HEK293 (cell line): ENCODE measurements around the gene RNF148.

Source experiments
- CTCF ChIA-PET: fragments of 350-600 bp; formaldehyde crosslinking; extraction: SDS; loops from one replicate; lab custom pipeline; 2021; ENCODE audit warnings: antibody characterized with exemption; lab: Yijun Ruan, JAX
- POLR2A ChIA-PET: fragments of 300-600 bp; formaldehyde crosslinking; extraction: SDS; loops from one replicate; lab custom pipeline; 2020; ENCODE audit warnings: antibody characterized with exemption, inconsistent platforms; lab: Yijun Ruan, JAX
- H3K27ac ChIP-seq: fragments of 200-500 bp; sonication (Bioruptor generic); 2 replicates; pipeline ENCODE4 v1.5.1; 2014; ENCODE audit warnings: low read depth, low read length, control low read depth, inconsistent platforms; ENCODE audit errors: extremely low read depth
- H3K36me3 ChIP-seq, 2 experiments: fragments of 200-500 bp in 1 of 2; sonication (Bioruptor generic) in 1 of 2; 1 replicate in 1 of 2; 2 replicates in 1 of 2; pipeline ENCODE4 v1.5.1; 2014 to 2017; ENCODE audit warnings: inconsistent platforms in 2 of 2, low read length in 2 of 2; ENCODE audit not compliant: control insufficient read depth in 2 of 2, insufficient read depth in 1 of 2
- H3K4me1 ChIP-seq: fragments of 200-500 bp; sonication (Bioruptor generic); 2 replicates; pipeline ENCODE4 v1.5.1; 2014; ENCODE audit warnings: mild to moderate bottlenecking, low read length, inconsistent platforms; ENCODE audit not compliant: control insufficient read depth, insufficient read depth
- H3K4me3 ChIP-seq: 2 replicates; pipeline ENCODE4 v1.5.1; 2011; ENCODE audit warnings: low read depth, mild to moderate bottlenecking, control low read depth, low read length, moderate library complexity
- H3K9me3 ChIP-seq: fragments of 200-500 bp; sonication (Bioruptor generic); 2 replicates; pipeline ENCODE4 v1.5.1; 2014; ENCODE audit warnings: low read depth, low read length, inconsistent platforms; ENCODE audit not compliant: control insufficient read depth, insufficient read depth
- BCL11A ChIP-seq: fragments of 450-650 bp; formaldehyde crosslinking; IDR thresholded peaks from 2 replicates; pipeline ENCODE4 v1.5.1; 2016; ENCODE audit warnings: low read depth, missing biosample characterization, missing genetic modification characterization
- GLI2 ChIP-seq: fragments of 450-650 bp; formaldehyde crosslinking; IDR thresholded peaks from 2 replicates; pipeline ENCODE4; 2017; ENCODE audit warnings: missing biosample characterization, missing genetic modification characterization, low read depth, borderline replicate concordance
- HOXC10 ChIP-seq: sonication (generic); formaldehyde crosslinking; IDR thresholded peaks from 2 replicates; pipeline ENCODE4 v1.8.1; 2023; ENCODE audit warnings: mild to moderate bottlenecking, missing genetic modification reagents
- KLF17 ChIP-seq: fragments of 450-650 bp; formaldehyde crosslinking; IDR thresholded peaks from 2 replicates; pipeline ENCODE4 v1.5.1; 2016; ENCODE audit warnings: missing biosample characterization, missing genetic modification characterization
- OVOL3 ChIP-seq: fragments of 450-650 bp; formaldehyde crosslinking; IDR thresholded peaks from 2 replicates; pipeline ENCODE4 v1.5.1; 2016; ENCODE audit warnings: missing biosample characterization, missing genetic modification characterization
- RBAK ChIP-seq: fragments of 450-650 bp; formaldehyde crosslinking; IDR thresholded peaks from 2 replicates; pipeline ENCODE4 v1.5.1; 2016; ENCODE audit warnings: missing biosample characterization, missing genetic modification characterization
- REPIN1 ChIP-seq: fragments of 450-650 bp; formaldehyde crosslinking; IDR thresholded peaks from 2 replicates; pipeline ENCODE4 v1.5.1; 2017; ENCODE audit warnings: missing biosample characterization, missing genetic modification characterization, low read depth
- ZBTB1 ChIP-seq: fragments of 450-650 bp; formaldehyde crosslinking; IDR thresholded peaks from 2 replicates; pipeline ENCODE4 v1.5.1; 2016; ENCODE audit warnings: missing biosample characterization, missing genetic modification characterization
- ZBTB7A ChIP-seq: fragments of 450-650 bp; formaldehyde crosslinking; IDR thresholded peaks from 2 replicates; pipeline ENCODE4 v1.5.1; 2016; ENCODE audit warnings: low read depth, missing biosample characterization, missing genetic modification characterization
- ZFP3 ChIP-seq: fragments of 450-650 bp; formaldehyde crosslinking; IDR thresholded peaks from 2 replicates; pipeline ENCODE4 v1.5.1; 2016; ENCODE audit warnings: low read depth, missing biosample characterization, missing genetic modification characterization
- ZNF140 ChIP-seq: fragments of 450-650 bp; formaldehyde crosslinking; IDR thresholded peaks from 2 replicates; pipeline ENCODE4 v1.5.1; 2016; ENCODE audit warnings: missing biosample characterization, missing genetic modification characterization
- ZNF16 ChIP-seq: fragments of 450-650 bp; formaldehyde crosslinking; IDR thresholded peaks from 2 replicates; pipeline ENCODE4 v1.5.1; 2016; ENCODE audit warnings: low read depth, missing biosample characterization, missing genetic modification characterization
- ZNF223 ChIP-seq: fragments of 450-650 bp; formaldehyde crosslinking; IDR thresholded peaks from 2 replicates; pipeline ENCODE4 v1.5.1; 2016; ENCODE audit warnings: missing biosample characterization, missing genetic modification characterization
- ZNF24 ChIP-seq: fragments of 450-650 bp; formaldehyde crosslinking; IDR thresholded peaks from 2 replicates; pipeline ENCODE4 v1.5.1; 2016; ENCODE audit warnings: missing biosample characterization, missing genetic modification characterization
- ZNF248 ChIP-seq: fragments of 450-650 bp; formaldehyde crosslinking; IDR thresholded peaks from 2 replicates; pipeline ENCODE4 v1.5.1; 2017; ENCODE audit warnings: missing biosample characterization, missing genetic modification characterization
- ZNF341 ChIP-seq: fragments of 450-650 bp; formaldehyde crosslinking; IDR thresholded peaks from 2 replicates; pipeline ENCODE4; 2016; ENCODE audit warnings: low read depth, missing biosample characterization, missing genetic modification characterization
- ZNF529 ChIP-seq: fragments of 450-650 bp; formaldehyde crosslinking; IDR thresholded peaks from 2 replicates; pipeline ENCODE4 v1.5.1; 2017; ENCODE audit warnings: missing genetic modification characterization, missing biosample characterization; ENCODE audit not compliant: insufficient replicate concordance
- ZNF530 ChIP-seq: fragments of 450-650 bp; formaldehyde crosslinking; IDR thresholded peaks from 2 replicates; pipeline ENCODE4 v1.5.1; 2016; ENCODE audit warnings: low read depth, missing biosample characterization, missing genetic modification characterization
- ZNF600 ChIP-seq: fragments of 450-650 bp; formaldehyde crosslinking; IDR thresholded peaks from 2 replicates; pipeline ENCODE4 v1.5.1; 2016; ENCODE audit warnings: missing biosample characterization, missing genetic modification characterization
- ZNF626 ChIP-seq: fragments of 450-650 bp; sonication (Bioruptor Pico); formaldehyde crosslinking; IDR thresholded peaks from 2 replicates; pipeline ENCODE4 v1.5.1; 2018; ENCODE audit warnings: missing biosample characterization, missing genetic modification characterization, inconsistent platforms
- ZNF704 ChIP-seq: fragments of 450-650 bp; formaldehyde crosslinking; IDR thresholded peaks from 2 replicates; pipeline ENCODE4 v1.5.1; 2016; ENCODE audit warnings: missing biosample characterization, missing genetic modification characterization
- ZNF837 ChIP-seq: fragments of 450-650 bp; formaldehyde crosslinking; IDR thresholded peaks from 2 replicates; pipeline ENCODE4 v1.5.1; 2016; ENCODE audit warnings: missing biosample characterization, missing genetic modification characterization
- ZSCAN23 ChIP-seq: fragments of 450-650 bp; formaldehyde crosslinking; IDR thresholded peaks from 2 replicates; pipeline ENCODE4 v1.5.1; 2016; ENCODE audit warnings: missing biosample characterization, missing genetic modification characterization

RNF148 gene

DNA sequence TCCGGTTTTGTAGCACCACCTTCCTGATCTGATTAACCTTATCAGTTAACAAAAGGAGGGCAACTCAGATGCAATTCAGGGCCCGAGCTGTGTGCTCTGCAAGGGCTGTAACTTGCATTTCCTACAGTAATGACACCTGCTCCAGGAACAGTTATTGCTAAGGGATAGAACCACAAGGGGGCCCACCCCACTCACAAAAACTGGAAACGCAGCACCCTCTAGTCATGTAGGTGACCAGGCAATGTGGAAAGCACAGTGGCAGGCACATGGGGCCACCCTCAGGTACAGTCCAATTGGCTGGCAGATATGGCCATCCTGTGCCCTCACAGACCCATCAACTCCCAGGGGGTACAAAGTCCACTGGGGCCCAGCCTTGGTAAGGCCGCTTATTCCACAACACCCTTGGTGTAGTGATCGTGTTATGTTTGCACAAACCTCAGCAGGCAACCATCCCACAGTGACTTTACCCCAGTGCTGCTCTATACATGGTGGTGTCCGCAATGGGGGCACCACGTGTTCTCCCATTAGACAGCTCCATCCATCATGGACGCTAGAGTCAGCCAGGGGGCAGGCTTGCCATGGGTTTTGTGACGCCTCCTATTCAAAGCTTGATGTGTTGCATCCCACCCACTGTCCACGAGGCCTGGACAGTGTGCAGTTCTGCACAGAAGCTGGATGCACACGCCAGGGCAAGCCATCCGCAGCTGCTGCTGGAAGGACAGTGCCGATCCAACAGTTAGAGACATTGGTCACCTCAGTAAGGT lies 13.2 kb downstream of the RNF148 start:
- no peaks in the 10 kb centered on the region for H3K36me3 ChIP-seq
- H3K9me3 ChIP-seq, result no peaks in the 10 kb centered on the region
- ChIA-PET CTCF (interaction anchor here (0.8 to 1.6 kb wide), 3 partner anchors 10 to 433 kb away, joined by 3 to 4 read pairs (median 3); partner anchors contain the start of gene RNF133), POLR2A (no interaction called here)
- no peak overlapping the region for H3K27ac ChIP-seq
- H3K4me3 ChIP-seq, result no peak overlapping the region
- TF ChIP-seq ZNF704 (no peak), ZNF24 (tag by site-specific recombination) (no peak), REPIN1 (tag by site-specific recombination) (no peak), ZNF223 (tag by site-specific recombination) (no peak), RBAK (tag by site-specific recombination) (no peak), ZNF248 (tag by site-specific recombination) (no peak), ZNF600 (tag by site-specific recombination) (no peak), ZNF140 (tag by site-specific recombination) (no peak), ZBTB7A (tag by site-specific recombination) (no peak), BCL11A (tag by site-specific recombination) (no peak), KLF17 (tag by site-specific recombination) (no peak), ZNF529 (no peak)
- H3K4me1 ChIP-seq, result no peaks in the 10 kb centered on the region

- CTCF ChIA-PET, result interaction anchor here (0.6 to 1.6 kb wide), 3 partner anchors 11 to 294 kb away, joined by 3 to 4 read pairs (median 4); partner anchors contain the start of gene RNF133
- POLR2A ChIA-PET, result no interaction called here
These were observed 14.2 kb downstream of the RNF148 start for GRCh38 chr7:122688400-122688998.

More at GRCh38 chr7:122688400-122688998, 14.2 kb downstream of the RNF148 start:
- H3K36me3 ChIP-seq, result no peaks in the 10 kb centered on the region
- no peaks in the 10 kb centered on the region for H3K4me1 ChIP-seq
- no peak overlapping the region for H3K27ac ChIP-seq
- H3K9me3 ChIP-seq, result no peaks in the 10 kb centered on the region
- no peak overlapping the region for H3K4me3 ChIP-seq
- TF ChIP-seq ZFP3 (tag by site-specific recombination) (no peak), ZBTB1 (tag by site-specific recombination) (no peak), HOXC10 (CRISPR knock-in tag) (no peak), ZNF626 (tag by site-specific recombination) (no peak), ZSCAN23 (no peak), KLF17 (tag by site-specific recombination) (no peak), ZNF600 (tag by site-specific recombination) (no peak), ZNF837 (tag by site-specific recombination) (no peak), OVOL3 (tag by site-specific recombination) (no peak), ZNF341 (tag by site-specific recombination) (no peak), ZNF530 (tag by site-specific recombination) (no peak), ZNF16 (tag by site-specific recombination) (no peak), GLI2 (tag by site-specific recombination) (no peak), ZNF248 (tag by site-specific recombination) (no peak)
